ENCODE measurements around the gene TPRA1. TPM values are rescaled to one million over a fixed set of nuclear protein-coding genes. Genes with fewer than 3 reads are reported as not detected.

The TPRA1 gene
- polyA plus RNA-seq, 3 donors: 20.2 to 29.4 (median 23.4) TPM

- Histone ChIP-seq H3K27me3 (ENCODE audit: control insufficient read depth in 2 of 2, insufficient read depth in 2 of 2, low read length in 2 of 2) (no peaks in the 10 kb centered on the region), H3K9me3 (replicated peaks in 1 of 2; ENCODE audit: control insufficient read depth in 1 of 2, insufficient read depth in 1 of 2, low read length in 2 of 2) (no peaks in the 10 kb centered on the region), H4K20me1 (ENCODE audit: insufficient read depth, low read length) (peaks cover 89% of the 10 kb centered on the region), H3K4me2 (replicated peaks; ENCODE audit: extremely low read depth, low read length, poor library complexity, severe bottlenecking) (no peak overlapping the region), H3K4me1 (ENCODE audit: control insufficient read depth in 1 of 2, insufficient read depth in 2 of 2, low read length in 2 of 2) (peaks cover 3 to 5% of the 10 kb centered on the region in 2 donors), H3K9ac (ENCODE audit: insufficient read depth, low read length, poor library complexity, severe bottlenecking) (no peak overlapping the region), H3K4me3 (replicated peaks in 1 of 3; ENCODE audit: low read depth in 2 of 3, low read length in 3 of 3) (no peak overlapping the region), H3K36me3 (replicated peaks in 1 of 2; ENCODE audit: control insufficient read depth in 1 of 2, insufficient read depth in 2 of 2, low read length in 2 of 2) (peaks cover 56 to 73% of the 10 kb centered on the region in 2 donors), H3K27ac (ENCODE audit: low read depth in 1 of 2, low read length in 2 of 2) (no peak overlapping the region), H2AFZ (ENCODE audit: insufficient read depth, low read depth, low read length, poor library complexity, severe bottlenecking) (no peak overlapping the region), H3K79me2 (ENCODE audit: insufficient read depth, low read length) (peaks cover 25% of the 10 kb centered on the region)
- intact Hi-C loops (cut with micrococcal nuclease): loop anchor here (5.0 kb wide), 2 partner anchors 259 to 389 kb away; no protein-coding TSS in a partner anchor
- H3K27ac Mint-ChIP-seq: peak overlapping the region in 1 of 7 donors; percentile 17
- TF ChIP-seq CTCF (IDR thresholded peaks at IDR 0.05): no peak
- H3K4me3 Mint-ChIP-seq: no peak overlapping the region
- H3K27me3 Mint-ChIP-seq (ENCODE audit: low read depth in 3 of 3): peaks cover 0 to 1% (median 0%) of the 10 kb centered on the region in 3 donors
- H3K36me3 Mint-ChIP-seq: peaks cover 40 to 71% of the 10 kb centered on the region in 2 donors
- 85% methylated on average over 2 of the region's 2 CpGs for WGBS (ENCODE audit: insufficient coverage)
- peaks cover 12% of the 10 kb centered on the region for H3K4me1 Mint-ChIP-seq
- no peak for DNase-seq
- H3K9me3 Mint-ChIP-seq: no peaks in the 10 kb centered on the region
Measured at GRCh38 chr3:127578168-127578567, 12.4 kb downstream of the TPRA1 start.

GRCh38 chr3:127577448-127577847 is 13.1 kb downstream of the TPRA1 start:
- H3K27ac Mint-ChIP-seq: peak overlapping the region in 1 of 7 donors; percentile 68

More at GRCh38 chr3:127577448-127577847, 13.1 kb downstream of the TPRA1 start:
- H3K4me3 Mint-ChIP-seq: no peak overlapping the region
- intact Hi-C loops (cut with micrococcal nuclease): loop anchor here (5.0 kb wide), 2 partner anchors 260 to 390 kb away; no protein-coding TSS in a partner anchor
- H3K9ac ChIP-seq (ENCODE audit: insufficient read depth, low read length, poor library complexity, severe bottlenecking): no peak overlapping the region
- peaks cover 0 to 1% (median 0%) of the 10 kb centered on the region in 3 donors for H3K27me3 Mint-ChIP-seq (ENCODE audit: low read depth in 3 of 3)
- no peak for DNase-seq
- H3K9me3 ChIP-seq (replicated peaks in 1 of 2; ENCODE audit: control insufficient read depth in 1 of 2, insufficient read depth in 1 of 2, low read length in 2 of 2): no peaks in the 10 kb centered on the region
- WGBS (ENCODE audit: insufficient coverage): 98% methylated on average over 6 of the region's 7 CpGs
- no peaks in the 10 kb centered on the region for H3K9me3 Mint-ChIP-seq
- H3K79me2 ChIP-seq (ENCODE audit: insufficient read depth, low read length): peaks cover 25% of the 10 kb centered on the region
- H3K36me3 ChIP-seq (replicated peaks in 1 of 2; ENCODE audit: control insufficient read depth in 1 of 2, insufficient read depth in 2 of 2, low read length in 2 of 2): peaks cover 63 to 81% of the 10 kb centered on the region in 2 donors
- H3K4me3 ChIP-seq (replicated peaks in 1 of 3; ENCODE audit: low read depth in 2 of 3, low read length in 3 of 3): no peak overlapping the region
- H2AFZ ChIP-seq (ENCODE audit: insufficient read depth, low read depth, low read length, poor library complexity, severe bottlenecking): no peak overlapping the region
- H3K27me3 ChIP-seq (ENCODE audit: control insufficient read depth in 2 of 2, insufficient read depth in 2 of 2, low read length in 2 of 2): no peaks in the 10 kb centered on the region
- H3K4me1 Mint-ChIP-seq: peaks cover 12% of the 10 kb centered on the region
- peaks cover 88% of the 10 kb centered on the region for H4K20me1 ChIP-seq (ENCODE audit: insufficient read depth, low read length)
- no peak overlapping the region for H3K27ac ChIP-seq (ENCODE audit: low read depth in 1 of 2, low read length in 2 of 2)
- no peak overlapping the region for H3K4me2 ChIP-seq (replicated peaks; ENCODE audit: extremely low read depth, low read length, poor library complexity, severe bottlenecking)
- no peak for TF ChIP-seq CTCF (IDR thresholded peaks at IDR 0.05)
- H3K36me3 Mint-ChIP-seq: peaks cover 47 to 73% of the 10 kb centered on the region in 2 donors
- H3K4me1 ChIP-seq (ENCODE audit: control insufficient read depth in 1 of 2, insufficient read depth in 2 of 2, low read length in 2 of 2): peaks cover 3 to 5% of the 10 kb centered on the region in 2 donors
